EL (cell line): ENCODE data around the gene PGM2.

Source experiments
- DNase-seq: peaks from one replicate; pipeline ENCODE4 v3.0.0-alpha.2; 2016

Gene PGM2

GRCh38 chr4:37867102-37867501 is 40.6 kb downstream of the PGM2 start:
- DNase-seq: no peak

GRCh38 chr4:37868238-37868637 is 41.8 kb downstream of the PGM2 start:
- no peak for DNase-seq

- no peak for DNase-seq
These were observed 46.0 kb downstream of the PGM2 start for GRCh38 chr4:37872310-37872988.

- DNase-seq: peak; percentile 17
These were observed 46.9 kb downstream of the PGM2 start for GRCh38 chr4:37873386-37873785.

GRCh38 chr4:37876156-37876555 is 49.7 kb downstream of the PGM2 start:
- DNase-seq: peak; percentile 5

- DNase-seq: no peak
These were observed 52.9 kb downstream of the PGM2 start for GRCh38 chr4:37879365-37879764.

GRCh38 chr4:37881811-37882210 is 55.3 kb downstream of the PGM2 start:
- no peak for DNase-seq

GRCh38 chr4:37882665-37883296 is 56.3 kb downstream of the PGM2 start:
- DNase-seq: peak; percentile 29

GRCh38 chr4:37884855-37885487 is 58.5 kb downstream of the PGM2 start:
- no peak for DNase-seq

GRCh38 chr4:37885496-37885895 is 59.0 kb downstream of the PGM2 start:
- no peak for DNase-seq

GRCh38 chr4:37889849-37890800 is 63.6 kb downstream of the PGM2 start:
- peak; percentile 14 for DNase-seq

GRCh38 chr4:37890801-37891259 is 64.3 kb downstream of the PGM2 start, which contains the start of gene TBC1D1:
TBC1D1 (plus strand) TSS chr4:37891084; CDS start chr4:37902096, 11,012 bp downstream.
- peak; percentile 41 for DNase-seq

- peak; percentile 40 for DNase-seq
These were observed 65.0 kb downstream of the PGM2 start for GRCh38 chr4:37891260-37892159.

GRCh38 chr4:37892641-37893040 is 66.2 kb downstream of the PGM2 start:
- DNase-seq: no peak

GRCh38 chr4:37893164-37893563 is 66.7 kb downstream of the PGM2 start:
- DNase-seq: no peak

- no peak for DNase-seq
These were observed 68.8 kb downstream of the PGM2 start for GRCh38 chr4:37895271-37895670.

GRCh38 chr4:37896206-37896860 is 69.8 kb downstream of the PGM2 start:
- no peak for DNase-seq

- no peak for DNase-seq
These were observed 75.7 kb downstream of the PGM2 start for GRCh38 chr4:37902212-37902611.

- no peak for DNase-seq
These were observed 76.5 kb downstream of the PGM2 start for GRCh38 chr4:37902738-37903693.

- no peak for DNase-seq
These were observed 77.4 kb downstream of the PGM2 start for GRCh38 chr4:37903901-37904300.
